Measurements from ENCODE around the gene SUV39H2. TPM values are rescaled to one million over a fixed set of nuclear protein-coding genes. Genes with fewer than 3 reads are reported as not detected.

Gene SUV39H2
- total RNA-seq, 1 experiment from 2014 or later, result 16.0 TPM

DNA sequence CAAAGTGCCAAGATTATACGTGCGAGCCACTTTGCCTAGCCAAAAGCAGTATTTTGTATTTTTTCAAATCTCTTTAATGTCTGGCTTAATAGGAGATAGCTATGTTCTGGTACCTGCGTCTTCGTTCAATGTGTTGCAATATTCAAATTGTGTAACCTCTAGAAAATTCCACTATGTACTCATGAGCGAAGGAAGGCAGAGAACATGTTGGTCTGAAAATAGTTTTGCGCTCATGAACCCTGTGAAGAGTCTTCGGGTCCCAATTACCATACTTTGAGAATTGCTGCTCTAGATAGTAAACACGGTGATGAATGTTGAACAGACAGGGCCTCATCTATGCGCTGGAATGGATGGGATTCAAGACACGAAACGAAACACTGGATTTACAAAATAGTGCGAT lies 2.7 kb upstream of the SUV39H2 start:
- DNase-seq (ENCODE audit: unreplicated experiment), result peak; percentile 31
- TF ChIP-seq, protein P1, sequence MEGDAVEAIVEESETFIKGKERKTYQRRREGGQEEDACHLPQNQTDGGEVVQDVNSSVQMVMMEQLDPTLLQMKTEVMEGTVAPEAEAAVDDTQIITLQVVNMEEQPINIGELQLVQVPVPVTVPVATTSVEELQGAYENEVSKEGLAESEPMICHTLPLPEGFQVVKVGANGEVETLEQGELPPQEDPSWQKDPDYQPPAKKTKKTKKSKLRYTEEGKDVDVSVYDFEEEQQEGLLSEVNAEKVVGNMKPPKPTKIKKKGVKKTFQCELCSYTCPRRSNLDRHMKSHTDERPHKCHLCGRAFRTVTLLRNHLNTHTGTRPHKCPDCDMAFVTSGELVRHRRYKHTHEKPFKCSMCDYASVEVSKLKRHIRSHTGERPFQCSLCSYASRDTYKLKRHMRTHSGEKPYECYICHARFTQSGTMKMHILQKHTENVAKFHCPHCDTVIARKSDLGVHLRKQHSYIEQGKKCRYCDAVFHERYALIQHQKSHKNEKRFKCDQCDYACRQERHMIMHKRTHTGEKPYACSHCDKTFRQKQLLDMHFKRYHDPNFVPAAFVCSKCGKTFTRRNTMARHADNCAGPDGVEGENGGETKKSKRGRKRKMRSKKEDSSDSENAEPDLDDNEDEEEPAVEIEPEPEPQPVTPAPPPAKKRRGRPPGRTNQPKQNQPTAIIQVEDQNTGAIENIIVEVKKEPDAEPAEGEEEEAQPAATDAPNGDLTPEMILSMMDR (IDR thresholded peaks at IDR 0.05; ENCODE audit: unreplicated experiment), result no peak
- Mint-ChIP-seq H3K4me1 (ENCODE audit: insufficient read depth, unreplicated experiment) (peaks cover 19% of the 10 kb centered on the region), H3K4me3 (ENCODE audit: unreplicated experiment) (peak overlapping the region; percentile 79), H3K36me3 (ENCODE audit: insufficient read depth, unreplicated experiment) (peaks cover 14% of the 10 kb centered on the region), H3K9me3 (ENCODE audit: unreplicated experiment) (no peaks in the 10 kb centered on the region), H3K27me3 (ENCODE audit: insufficient read depth, unreplicated experiment) (no peaks in the 10 kb centered on the region), H3K27ac (ENCODE audit: low read depth, unreplicated experiment) (peak overlapping the region; percentile 31)
- no TSS peak for BruUV-seq (replicated peaks)
- intact Hi-C loops (cut with micrococcal nuclease), result loop anchor here (2.0 to 10.0 kb wide), 3 partner anchors 21 to 289 kb away; partner anchors contain the start of gene NMT2
- ChIA-PET CTCF (interaction anchor here (0.6 to 1.4 kb wide), 2 partner anchors 17 to 84 kb away, joined by 3 read pairs; no protein-coding TSS in a partner anchor), POLR2A (interaction anchor here (0.8 to 2.6 kb wide), 6 partner anchors 9 to 222 kb away, joined by 3 to 12 read pairs (median 3); partner anchors contain the start of genes DCLRE1C, HSPA14 and MSANTD7)

DNA sequence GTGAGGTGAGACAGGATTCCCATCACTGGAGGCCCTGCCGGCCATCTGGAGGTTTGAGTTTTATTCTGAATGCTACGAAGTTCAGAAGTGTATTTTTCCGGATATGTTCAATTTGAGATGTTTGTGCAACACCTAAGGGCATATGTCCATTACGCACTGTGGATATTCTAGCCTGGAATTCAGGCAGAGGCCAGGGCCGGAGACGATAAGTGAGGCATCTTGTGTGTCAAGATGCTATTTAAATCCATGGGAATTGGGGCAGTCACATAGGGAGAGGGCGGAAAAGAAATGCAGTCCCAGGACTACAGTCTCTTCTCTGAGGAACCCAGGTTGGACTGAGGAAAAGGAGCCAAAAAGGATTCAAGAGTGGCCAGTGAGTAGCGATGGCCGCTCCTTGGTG lies 1.9 kb upstream of the SUV39H2 start:
- intact Hi-C loops (cut with micrococcal nuclease), result loop anchor here (2.0 to 10.0 kb wide), 3 partner anchors 22 to 288 kb away; partner anchors contain the start of gene NMT2
- BruUV-seq (replicated peaks), result no TSS peak
- Mint-ChIP-seq H3K4me3 (ENCODE audit: unreplicated experiment) (peak overlapping the region; percentile 79), H3K27ac (ENCODE audit: low read depth, unreplicated experiment) (peak overlapping the region; percentile 82), H3K4me1 (ENCODE audit: insufficient read depth, unreplicated experiment) (peaks cover 19% of the 10 kb centered on the region), H3K27me3 (ENCODE audit: insufficient read depth, unreplicated experiment) (no peaks in the 10 kb centered on the region), H3K36me3 (ENCODE audit: insufficient read depth, unreplicated experiment) (peaks cover 7% of the 10 kb centered on the region), H3K9me3 (ENCODE audit: unreplicated experiment) (no peaks in the 10 kb centered on the region)
- ChIA-PET CTCF (interaction anchor here (0.5 to 2.0 kb wide), 3 partner anchors 229 to 380 kb away, joined by 3 to 12 read pairs (median 3); no protein-coding TSS in a partner anchor), POLR2A (interaction anchor here (1.1 to 7.3 kb wide), 7 partner anchors 8 to 83 kb away, joined by 3 to 90 read pairs (median 10); partner anchors contain the start of genes CDNF, DCLRE1C, HSPA14 and MEIG1)
- no peak for DNase-seq (ENCODE audit: unreplicated experiment)
- TF ChIP-seq, protein P1 (IDR thresholded peaks at IDR 0.05; ENCODE audit: unreplicated experiment), result no peak

DNA sequence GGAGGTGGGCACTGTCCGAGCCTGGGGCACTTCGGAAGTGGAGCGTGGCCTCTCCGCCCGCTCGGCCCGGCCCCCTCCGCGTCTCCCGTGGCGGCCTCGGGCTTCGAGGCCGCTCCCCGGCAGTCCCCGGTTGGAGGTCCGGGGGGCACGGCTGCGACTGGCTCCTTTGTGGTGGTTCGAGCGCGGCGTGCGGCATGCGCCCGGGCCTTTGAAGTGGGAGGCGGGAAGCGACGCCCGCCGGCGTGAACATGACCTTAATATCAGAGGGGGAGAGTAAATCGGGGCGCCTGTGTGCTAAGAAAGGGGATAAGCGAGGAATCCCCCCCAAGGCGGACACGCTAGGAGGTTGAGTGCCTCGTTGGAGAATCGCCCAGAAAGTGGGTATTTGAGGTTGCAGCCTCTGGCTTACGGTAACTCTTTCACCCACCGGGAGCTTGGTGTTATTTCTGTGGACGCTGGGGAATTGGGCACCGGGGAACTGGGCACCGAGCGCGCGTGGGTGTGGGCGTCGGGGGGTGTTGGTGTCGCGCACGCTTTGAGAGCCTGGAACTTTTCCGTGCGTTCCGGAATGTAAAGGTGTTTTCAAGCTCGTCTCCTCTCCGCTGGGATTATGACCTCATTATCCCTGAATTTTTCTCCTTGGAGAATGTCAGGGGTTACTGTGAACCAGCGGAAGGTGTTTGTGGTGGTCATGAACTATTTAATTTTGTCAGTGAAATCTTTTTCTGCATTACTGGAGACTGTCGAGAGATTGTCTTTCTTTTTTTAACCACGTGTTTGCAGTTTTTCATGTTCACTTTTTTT lies 660 bp downstream of the SUV39H2 start:
- H3K27ac Mint-ChIP-seq (ENCODE audit: low read depth, unreplicated experiment), result peak overlapping the region; percentile 82
- H3K27me3 Mint-ChIP-seq (ENCODE audit: insufficient read depth, unreplicated experiment), result no peaks in the 10 kb centered on the region
- intact Hi-C loops (cut with micrococcal nuclease), result loop anchor here (2.0 to 10.0 kb wide), 3 partner anchors 65 to 285 kb away; partner anchors contain the start of gene NMT2
- BruUV-seq (replicated peaks), result no TSS peak
- TF ChIP-seq, protein P1 (IDR thresholded peaks at IDR 0.05; ENCODE audit: unreplicated experiment), result no peak
- H3K9me3 Mint-ChIP-seq (ENCODE audit: unreplicated experiment), result no peaks in the 10 kb centered on the region
- ChIA-PET CTCF (interaction anchor here (0.7 to 2.0 kb wide), 6 partner anchors 8 to 227 kb away, joined by 3 to 12 read pairs (median 4); partner anchors contain the start of gene MEIG1), POLR2A (interaction anchor here (0.6 to 7.3 kb wide), 27 partner anchors 10 to 1002 kb away, joined by 3 to 90 read pairs (median 4); partner anchors contain the start of genes CDNF, DCLRE1C, HSPA14 and MEIG1)
- H3K4me3 Mint-ChIP-seq (ENCODE audit: unreplicated experiment), result peak overlapping the region; percentile 79
- peaks cover 27% of the 10 kb centered on the region for H3K4me1 Mint-ChIP-seq (ENCODE audit: insufficient read depth, unreplicated experiment)
- DNase-seq (ENCODE audit: unreplicated experiment), result peak; percentile 29
- peaks cover 12% of the 10 kb centered on the region for H3K36me3 Mint-ChIP-seq (ENCODE audit: insufficient read depth, unreplicated experiment)

DNA sequence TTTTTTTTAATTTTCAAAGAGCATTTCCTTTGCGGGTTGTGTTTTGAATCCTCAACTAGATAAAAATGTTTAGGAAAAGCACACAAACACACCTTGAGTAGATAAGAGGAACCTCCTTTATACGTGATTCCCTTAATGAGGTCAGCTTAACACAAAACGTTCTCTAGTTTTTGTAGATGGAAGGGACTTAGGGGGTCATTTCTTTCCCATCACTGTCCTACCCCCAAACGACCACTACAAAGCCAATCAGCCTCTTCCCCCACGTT lies 1.2 kb downstream of the SUV39H2 start:
- Mint-ChIP-seq H3K27me3 (ENCODE audit: insufficient read depth, unreplicated experiment) (no peaks in the 10 kb centered on the region), H3K9me3 (ENCODE audit: unreplicated experiment) (no peaks in the 10 kb centered on the region), H3K4me3 (ENCODE audit: unreplicated experiment) (peak overlapping the region; percentile 79), H3K36me3 (ENCODE audit: insufficient read depth, unreplicated experiment) (peaks cover 12% of the 10 kb centered on the region), H3K4me1 (ENCODE audit: insufficient read depth, unreplicated experiment) (peaks cover 27% of the 10 kb centered on the region), H3K27ac (ENCODE audit: low read depth, unreplicated experiment) (peak overlapping the region; percentile 82)
- no peak for DNase-seq (ENCODE audit: unreplicated experiment)
- CTCF ChIA-PET, result interaction anchor here (0.7 to 2.0 kb wide), 3 partner anchors 9 to 226 kb away, joined by 3 to 5 read pairs (median 4); no protein-coding TSS in a partner anchor
- POLR2A ChIA-PET, result interaction anchor here (0.6 to 7.3 kb wide), 12 partner anchors 11 to 231 kb away, joined by 3 to 90 read pairs (median 5); partner anchors contain the start of genes CDNF, DCLRE1C, HSPA14 and MEIG1
- intact Hi-C loops (cut with micrococcal nuclease), result loop anchor here (2.0 to 10.0 kb wide), 3 partner anchors 65 to 285 kb away; partner anchors contain the start of gene NMT2
- TSS peak; percentile 45 for BruUV-seq (replicated peaks)
- TF ChIP-seq, protein P1 (IDR thresholded peaks at IDR 0.05; ENCODE audit: unreplicated experiment), result no peak

All from MCF 10A (cell line).